ENCODE data around the gene HAX1.

HAX1 gene

GRCh38 chr1:154237880-154238506 lies 34.4 kb upstream of the HAX1 start:
- FAIRE-seq (no peak), DNase-seq (ENCODE audit: insufficient read length, low spot score) (no peak)
- TF ChIP-seq, protein P1, sequence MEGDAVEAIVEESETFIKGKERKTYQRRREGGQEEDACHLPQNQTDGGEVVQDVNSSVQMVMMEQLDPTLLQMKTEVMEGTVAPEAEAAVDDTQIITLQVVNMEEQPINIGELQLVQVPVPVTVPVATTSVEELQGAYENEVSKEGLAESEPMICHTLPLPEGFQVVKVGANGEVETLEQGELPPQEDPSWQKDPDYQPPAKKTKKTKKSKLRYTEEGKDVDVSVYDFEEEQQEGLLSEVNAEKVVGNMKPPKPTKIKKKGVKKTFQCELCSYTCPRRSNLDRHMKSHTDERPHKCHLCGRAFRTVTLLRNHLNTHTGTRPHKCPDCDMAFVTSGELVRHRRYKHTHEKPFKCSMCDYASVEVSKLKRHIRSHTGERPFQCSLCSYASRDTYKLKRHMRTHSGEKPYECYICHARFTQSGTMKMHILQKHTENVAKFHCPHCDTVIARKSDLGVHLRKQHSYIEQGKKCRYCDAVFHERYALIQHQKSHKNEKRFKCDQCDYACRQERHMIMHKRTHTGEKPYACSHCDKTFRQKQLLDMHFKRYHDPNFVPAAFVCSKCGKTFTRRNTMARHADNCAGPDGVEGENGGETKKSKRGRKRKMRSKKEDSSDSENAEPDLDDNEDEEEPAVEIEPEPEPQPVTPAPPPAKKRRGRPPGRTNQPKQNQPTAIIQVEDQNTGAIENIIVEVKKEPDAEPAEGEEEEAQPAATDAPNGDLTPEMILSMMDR (IDR thresholded peaks at IDR 0.05; ENCODE audit: insufficient read depth, missing control alignments), result no peak

DNA sequence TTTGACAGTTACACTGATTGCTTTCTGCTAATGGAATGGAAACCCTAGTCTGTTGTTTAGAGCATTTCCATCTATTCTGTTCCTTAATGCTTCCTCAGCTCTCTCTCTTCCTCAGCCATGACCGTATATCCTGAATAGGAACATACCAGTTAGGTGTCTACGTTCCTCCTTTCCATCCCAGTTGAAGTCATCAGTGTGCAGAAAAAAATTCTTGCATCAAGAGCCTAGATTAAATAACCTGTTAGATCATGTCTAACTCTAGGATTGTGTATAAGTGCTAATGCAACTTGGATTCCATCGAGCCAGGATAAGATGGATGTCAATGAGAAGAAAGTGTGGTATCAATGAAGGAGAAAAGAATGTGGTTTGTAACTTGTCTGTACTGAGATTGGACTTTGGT lies 32.9 kb upstream of the HAX1 start:
- no peak for DNase-seq (ENCODE audit: insufficient read length, low spot score)
- TF ChIP-seq, protein P1 (IDR thresholded peaks at IDR 0.05; ENCODE audit: insufficient read depth, missing control alignments), result no peak
- no peak for FAIRE-seq

DNA sequence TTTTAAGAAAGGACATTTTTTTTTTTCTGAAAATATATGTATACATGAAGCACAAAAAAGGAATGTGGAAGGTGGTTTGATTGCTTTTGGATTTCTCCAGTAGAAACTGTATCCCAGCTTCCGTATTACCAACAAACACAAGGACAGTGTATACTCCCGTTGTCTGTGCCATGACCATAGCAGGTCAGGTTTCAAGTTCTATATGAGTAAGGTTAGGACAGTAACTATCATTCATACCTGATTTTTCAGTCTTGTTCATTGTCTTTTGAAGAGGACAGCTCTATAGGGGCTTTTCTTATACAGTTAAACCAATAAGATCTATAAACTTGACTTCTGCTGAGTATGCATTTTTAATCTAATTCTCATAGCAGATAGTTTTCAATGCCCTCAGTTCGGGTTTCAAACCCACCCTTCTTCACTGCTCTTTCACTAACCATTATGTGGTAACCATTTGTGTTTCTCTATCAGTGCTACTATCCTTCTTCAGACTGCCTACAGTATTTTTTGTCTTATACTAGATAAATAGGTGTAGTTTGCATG lies 32.1 kb upstream of the HAX1 start:
- FAIRE-seq, result peak; percentile 6
- no peak for DNase-seq (ENCODE audit: insufficient read length, low spot score)
- TF ChIP-seq, protein P1 (IDR thresholded peaks at IDR 0.05; ENCODE audit: insufficient read depth, missing control alignments), result no peak

DNA sequence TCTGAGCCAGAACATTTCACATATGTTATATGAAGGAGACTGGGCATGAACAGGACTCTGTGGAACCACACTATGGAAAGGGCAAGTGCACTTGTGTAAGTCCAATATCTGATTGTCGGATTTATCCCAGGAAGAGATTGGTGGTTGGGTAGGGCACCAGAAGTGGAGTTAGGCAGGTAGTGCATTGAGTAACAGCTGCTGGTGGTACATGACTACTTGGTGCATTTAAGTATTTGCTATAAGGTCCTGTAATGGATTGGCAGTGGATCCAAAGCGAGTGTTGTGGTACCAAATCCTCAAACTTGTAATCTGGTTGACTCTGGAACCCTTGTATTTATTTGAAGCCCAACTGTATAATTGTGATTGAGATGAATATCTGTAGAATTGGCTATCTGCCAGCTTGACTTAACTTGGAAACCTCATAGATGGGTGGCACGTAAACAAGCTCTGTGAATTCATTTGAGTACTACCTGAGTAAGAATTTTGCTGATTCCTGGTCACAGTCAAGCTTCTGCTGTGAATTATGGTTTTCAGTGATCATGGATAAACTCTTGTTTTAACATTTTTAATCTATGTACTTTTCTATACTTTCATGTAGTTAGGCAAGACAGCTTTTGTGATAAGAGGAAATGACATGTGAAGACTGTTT lies 30.6 kb upstream of the HAX1 start:
- FAIRE-seq, result no peak
- DNase-seq (ENCODE audit: insufficient read length, low spot score), result no peak
- TF ChIP-seq, protein P1 (IDR thresholded peaks at IDR 0.05; ENCODE audit: insufficient read depth, missing control alignments), result no peak

DNA sequence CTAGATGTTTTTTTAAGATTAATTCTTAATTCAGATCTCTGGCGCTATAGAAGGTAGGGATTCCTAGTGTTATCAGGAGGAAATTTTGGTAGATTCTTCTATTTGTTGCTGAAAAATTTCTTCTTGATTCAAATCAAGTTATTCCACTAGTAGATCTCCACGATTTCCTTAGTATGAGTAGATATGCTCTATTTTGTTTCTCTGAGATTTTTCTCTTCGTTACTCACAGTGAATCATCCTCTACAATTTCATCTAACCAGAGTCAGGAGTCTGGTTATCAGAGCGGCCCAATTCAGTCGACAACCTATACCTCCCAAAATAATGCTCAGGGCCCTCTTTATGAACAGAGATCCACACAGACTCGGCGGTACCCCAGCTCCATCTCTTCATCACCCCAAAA lies 18.8 kb upstream of the HAX1 start:
- TF ChIP-seq, protein P1 (IDR thresholded peaks at IDR 0.05; ENCODE audit: insufficient read depth, missing control alignments), result no peak
- FAIRE-seq (no peak), DNase-seq (ENCODE audit: insufficient read length, low spot score) (no peak)

DNA sequence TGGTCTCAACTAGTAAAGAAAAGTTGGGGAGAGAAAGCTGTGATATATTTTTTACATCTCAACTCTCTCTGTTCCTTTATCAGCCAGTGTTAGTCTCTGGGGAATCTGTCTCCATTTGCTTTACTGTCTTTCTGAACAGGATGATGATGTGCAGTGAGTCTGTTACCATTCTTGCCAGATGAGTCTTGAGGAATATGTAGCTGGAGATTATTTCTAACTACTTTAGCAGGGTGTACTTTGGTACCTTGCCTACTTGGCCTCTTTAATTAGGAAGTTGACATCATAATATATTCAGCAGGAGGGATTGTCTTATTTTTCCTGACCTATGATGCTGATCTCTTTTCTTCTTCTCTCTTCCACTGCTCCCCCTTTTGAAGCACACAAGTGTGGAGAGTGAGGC lies 15.7 kb upstream of the HAX1 start:
- DNase-seq (ENCODE audit: insufficient read length, low spot score) (no peak), FAIRE-seq (no peak)
- TF ChIP-seq, protein P1 (IDR thresholded peaks at IDR 0.05; ENCODE audit: insufficient read depth, missing control alignments), result no peak

DNA sequence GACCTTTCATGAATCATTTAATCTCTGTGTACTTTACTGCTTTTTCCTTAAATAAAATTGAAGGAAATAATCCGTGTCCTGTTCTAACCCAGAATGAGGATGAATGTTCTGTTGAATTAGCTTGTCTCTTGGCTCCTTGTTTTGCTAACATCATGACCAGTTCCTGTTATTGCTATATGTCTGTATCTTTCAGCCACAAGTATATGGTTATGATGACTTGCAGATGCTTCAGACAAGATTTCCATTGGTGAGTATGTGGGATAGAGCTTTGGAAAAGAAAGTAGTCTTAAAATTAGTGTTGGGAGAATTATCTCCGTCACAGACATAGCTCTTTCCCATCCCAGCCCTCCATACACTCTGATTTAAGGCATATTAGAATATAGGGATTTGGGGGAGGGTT lies 13.6 kb upstream of the HAX1 start:
- TF ChIP-seq, protein P1 (IDR thresholded peaks at IDR 0.05; ENCODE audit: insufficient read depth, missing control alignments), result no peak
- DNase-seq (ENCODE audit: insufficient read length, low spot score) (no peak), FAIRE-seq (no peak)

All from D721Med (cell line).